Measurements from ENCODE around the gene BAIAP2. TPM values are rescaled to one million over a fixed set of nuclear protein-coding genes. Genes with fewer than 3 reads are reported as not detected.

BAIAP2 gene
- total and polyA plus RNA-seq, 2 donors (not counting 3 experiments of a cell fraction or from before 2014, with no cell fraction given), result 12.3 to 18.6 TPM

DNA sequence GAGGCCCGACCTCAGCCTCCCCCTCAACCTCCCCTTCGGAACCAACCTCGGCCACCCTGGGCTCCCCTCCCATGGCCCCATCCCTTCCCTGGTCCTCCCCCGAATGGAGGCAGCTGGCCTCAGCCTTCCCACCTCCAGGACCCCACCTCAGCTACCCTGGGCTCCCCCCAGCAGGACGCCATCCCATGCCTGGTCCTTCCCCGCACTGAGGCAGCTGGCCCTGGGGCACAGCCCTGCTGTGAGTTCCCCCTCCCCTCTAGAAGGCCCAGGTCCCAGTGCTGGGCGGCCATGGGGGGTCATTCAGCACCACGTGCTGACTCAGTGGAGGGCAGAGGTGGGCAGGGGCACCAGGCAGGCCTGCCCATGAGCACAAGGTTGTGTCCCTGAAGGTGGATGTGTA is 101.4 kb downstream of the BAIAP2 start:
- BruUV-seq (replicated peaks), result no TSS peak

More for the DNA sequence above, 101.4 kb downstream of the BAIAP2 start:
- H3K9me3 ChIP-seq (replicated peaks; ENCODE audit: control insufficient read depth, insufficient read depth, low read length), result no peaks in the 10 kb centered on the region
- H3K27me3 ChIP-seq (ENCODE audit: control insufficient read depth in 2 of 2, insufficient read depth in 2 of 2, low read length in 2 of 2), result no peaks in the 10 kb centered on the region
- DNase-seq (ENCODE audit: low read depth, low spot score) (no peak), FAIRE-seq (no peak)
- H3K4me2 ChIP-seq (ENCODE audit: insufficient read depth, low read length), result no peak overlapping the region
- TF ChIP-seq POLR2AphosphoS5 (IDR thresholded peaks at IDR 0.05; ENCODE audit: insufficient read depth, low read depth, low read length) (no peak), EZH2 (IDR thresholded peaks at IDR 0.05; ENCODE audit: borderline replicate concordance, low read depth, low read length, severe bottlenecking) (no peak), FOS (IDR thresholded peaks at IDR 0.05; ENCODE audit: borderline replicate concordance, insufficient read depth, low read length) (no peak), MYC (IDR thresholded peaks at IDR 0.05; ENCODE audit: low read depth, low read length) (no peak), JUN (IDR thresholded peaks at IDR 0.05; ENCODE audit: borderline replicate concordance, insufficient read depth, insufficient read length, low read depth) (no peak), GATA2 (IDR thresholded peaks at IDR 0.05; ENCODE audit: insufficient read depth, insufficient read length, low read depth, low read length) (no peak), POLR2A (IDR thresholded peaks at IDR 0.05; ENCODE audit: low read depth, low read length) (no peak)
- TF ChIP-seq, protein P1, sequence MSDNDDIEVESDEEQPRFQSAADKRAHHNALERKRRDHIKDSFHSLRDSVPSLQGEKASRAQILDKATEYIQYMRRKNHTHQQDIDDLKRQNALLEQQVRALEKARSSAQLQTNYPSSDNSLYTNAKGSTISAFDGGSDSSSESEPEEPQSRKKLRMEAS (IDR thresholded peaks at IDR 0.05; ENCODE audit: insufficient read depth, insufficient read length), result no peak
- TF ChIP-seq, protein P2, sequence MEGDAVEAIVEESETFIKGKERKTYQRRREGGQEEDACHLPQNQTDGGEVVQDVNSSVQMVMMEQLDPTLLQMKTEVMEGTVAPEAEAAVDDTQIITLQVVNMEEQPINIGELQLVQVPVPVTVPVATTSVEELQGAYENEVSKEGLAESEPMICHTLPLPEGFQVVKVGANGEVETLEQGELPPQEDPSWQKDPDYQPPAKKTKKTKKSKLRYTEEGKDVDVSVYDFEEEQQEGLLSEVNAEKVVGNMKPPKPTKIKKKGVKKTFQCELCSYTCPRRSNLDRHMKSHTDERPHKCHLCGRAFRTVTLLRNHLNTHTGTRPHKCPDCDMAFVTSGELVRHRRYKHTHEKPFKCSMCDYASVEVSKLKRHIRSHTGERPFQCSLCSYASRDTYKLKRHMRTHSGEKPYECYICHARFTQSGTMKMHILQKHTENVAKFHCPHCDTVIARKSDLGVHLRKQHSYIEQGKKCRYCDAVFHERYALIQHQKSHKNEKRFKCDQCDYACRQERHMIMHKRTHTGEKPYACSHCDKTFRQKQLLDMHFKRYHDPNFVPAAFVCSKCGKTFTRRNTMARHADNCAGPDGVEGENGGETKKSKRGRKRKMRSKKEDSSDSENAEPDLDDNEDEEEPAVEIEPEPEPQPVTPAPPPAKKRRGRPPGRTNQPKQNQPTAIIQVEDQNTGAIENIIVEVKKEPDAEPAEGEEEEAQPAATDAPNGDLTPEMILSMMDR (IDR thresholded peaks at IDR 0.05; ENCODE audit: extremely low read depth in 1 of 2, insufficient read depth in 1 of 2, low read depth in 1 of 2, low read length in 2 of 2), result no peak
- H3K4me3 ChIP-seq (replicated peaks in 1 of 3; ENCODE audit: insufficient read depth in 1 of 3, low read depth in 1 of 3, low read length in 3 of 3), result no peak overlapping the region
- POLR2A ChIA-PET, result no interaction called here
- no peaks in the 10 kb centered on the region for H3K36me3 ChIP-seq (ENCODE audit: control insufficient read depth in 2 of 2, extremely low read depth in 1 of 2, insufficient read depth in 2 of 2, low read length in 2 of 2)
- no peak overlapping the region for H2AFZ ChIP-seq (ENCODE audit: low read depth, low read length)
- H3K4me1 ChIP-seq (ENCODE audit: control insufficient read depth, extremely low read depth, insufficient read depth, low read length), result no peaks in the 10 kb centered on the region
- CTCF ChIA-PET, result interaction anchor here (1.5 kb wide), 1 partner anchor 64 kb away, joined by 6 read pairs; no protein-coding TSS in a partner anchor
- intact Hi-C loops (cut with micrococcal nuclease), result no loop called here
- no peak overlapping the region for H3K27ac ChIP-seq (ENCODE audit: insufficient read depth, low read depth, low read length)
- H4K20me1 ChIP-seq (replicated peaks; ENCODE audit: control insufficient read depth, extremely low read depth, insufficient read depth, low read length), result no peaks in the 10 kb centered on the region
- H3K79me2 ChIP-seq (ENCODE audit: control insufficient read depth, insufficient read depth, low read length), result no peaks in the 10 kb centered on the region
- H3K9me1 ChIP-seq (replicated peaks; ENCODE audit: control insufficient read depth, extremely low read depth, insufficient read depth, low read length), result no peaks in the 10 kb centered on the region
- H3K9ac ChIP-seq (replicated peaks; ENCODE audit: extremely low read depth, insufficient read depth, low read length), result no peak overlapping the region
- dilution Hi-C loops (cut with MboI; ENCODE audit: extremely low pct_ligation_motif_present, low sequenced_read_pairs), result no loop called here

Data from endothelial cell of umbilical vein (primary cell).